Calu3 (cell line): ENCODE data around the gene TNNI2. TPM values are rescaled to one million over a fixed set of nuclear protein-coding genes. Genes with fewer than 3 reads are reported as not detected.

Experiments
- BruUV-seq: library from RNA; stranded (reverse); fragments of 400-500 nt; replicated peaks from 2 replicates; lab custom pipeline; 2021; lab: Mats Ljungman, UMichigan
- CTCF ChIA-PET: fragments of 300-600 bp; sonication (Branson Sonifier 250); formaldehyde crosslinking; loops from one replicate; lab custom pipeline; 2022; ENCODE audit warnings: antibody characterized with exemption; lab: Charles Lee
- DNase-seq: peaks from one replicate; pipeline ENCODE4 v3.0.0; 2022
- H3K27ac Mint-ChIP-seq: one replicate; pipeline ENCODE4 v1.8.0; 2022; ENCODE audit warnings: mixed read lengths; ENCODE audit not compliant: unreplicated experiment
- H3K27me3 Mint-ChIP-seq: one replicate; pipeline ENCODE4 v1.8.0; 2022; ENCODE audit warnings: mixed read lengths; ENCODE audit not compliant: unreplicated experiment
- H3K36me3 Mint-ChIP-seq: one replicate; pipeline ENCODE4 v1.8.0; 2022; ENCODE audit warnings: mild to moderate bottlenecking, moderate library complexity, mixed read lengths; ENCODE audit not compliant: insufficient read depth, unreplicated experiment
- H3K4me1 Mint-ChIP-seq: one replicate; pipeline ENCODE4 v1.8.0; 2022; ENCODE audit warnings: mild to moderate bottlenecking, low read depth, mixed read lengths; ENCODE audit not compliant: unreplicated experiment
- H3K4me3 Mint-ChIP-seq: one replicate; pipeline ENCODE4 v1.8.0; 2022; ENCODE audit warnings: mild to moderate bottlenecking, low read depth, moderate library complexity, mixed read lengths; ENCODE audit not compliant: unreplicated experiment
- H3K9me3 Mint-ChIP-seq: one replicate; pipeline ENCODE4 v1.8.0; 2022; ENCODE audit warnings: low read depth, mixed read lengths; ENCODE audit not compliant: unreplicated experiment
- CTCF ChIP-seq: fragments of 200-600 bp; IDR thresholded peaks from one replicate; pipeline ENCODE4 v1.8.0; 2022; ENCODE audit warnings: antibody characterized with exemption; ENCODE audit not compliant: unreplicated experiment
- intact Hi-C: fragments of 100-400 bp; cut with micrococcal nuclease; formaldehyde crosslinking; loops from one replicate; pipeline ENCODE4 v1.10.0; 2022; ENCODE audit not compliant: unreplicated experiment
- microRNA-seq: library from miRNA; unstranded; fragments of <30 nt; microRNA quantifications from one replicate; pipeline ENCODE4 v1.2.0, GENCODE V29; 2022
- total RNA-seq: library from RNA; stranded (reverse); gene quantifications from 2 replicates; pipeline ENCODE4 v1.2.3, GENCODE V29; 2022

Gene TNNI2
- total RNA-seq, 1 experiment from 2014 or later = 1.3 TPM

GRCh38 chr11:1889224-1889930 is 50.6 kb downstream of the TNNI2 start:
- no peaks in the 10 kb centered on the region for H3K36me3 Mint-ChIP-seq
- no peaks in the 10 kb centered on the region for H3K4me1 Mint-ChIP-seq
- no peak overlapping the region for H3K27ac Mint-ChIP-seq
- DNase-seq = no peak
- peaks cover 44% of the 10 kb centered on the region for H3K27me3 Mint-ChIP-seq
- intact Hi-C loops = no loop called here
- no peak overlapping the region for H3K4me3 Mint-ChIP-seq
- BruUV-seq = no TSS peak
- CTCF ChIA-PET = no interaction called here
- no peak for TF ChIP-seq CTCF
- H3K9me3 Mint-ChIP-seq = peaks cover 2% of the 10 kb centered on the region

- no peak overlapping the region for H3K27ac Mint-ChIP-seq
- no peak for DNase-seq
- no peaks in the 10 kb centered on the region for H3K4me1 Mint-ChIP-seq
- peaks cover 46% of the 10 kb centered on the region for H3K27me3 Mint-ChIP-seq
- intact Hi-C loops = no loop called here
- no peak overlapping the region for H3K4me3 Mint-ChIP-seq
- BruUV-seq = no TSS peak
- no peak for TF ChIP-seq CTCF
- peaks cover 2% of the 10 kb centered on the region for H3K9me3 Mint-ChIP-seq
- CTCF ChIA-PET = no interaction called here
- H3K36me3 Mint-ChIP-seq = no peaks in the 10 kb centered on the region
Measured at GRCh38 chr11:1889941-1890855, 51.4 kb downstream of the TNNI2 start.

Small RNAs within 50 kb of the gene (microRNA-seq; reads per million reads assigned to microRNA genes)
- not detected for gene MIR4298
- gene MIR7847 = not detected

Other genes starting within 250 kb of the TNNI2 start
- not detected in 2 replicates for gene KRTAP5-2, start 240.7 kb upstream of the TNNI2 start, total RNA-seq
- not detected in 2 replicates for gene KRTAP5-3, start 230.5 kb upstream of the TNNI2 start, total RNA-seq
- not detected in 2 replicates for gene KRTAP5-4, start 216.8 kb upstream of the TNNI2 start, total RNA-seq
- not detected in 2 replicates for gene KRTAP5-5, start 209.2 kb upstream of the TNNI2 start, total RNA-seq
- gene KRTAP5-6, start 141.8 kb upstream of the TNNI2 start, total RNA-seq = not detected in 2 replicates
- gene IFITM10, start 88.4 kb upstream of the TNNI2 start, total RNA-seq = 3.3 and 8.1 TPM in 2 replicates
- gene CTSD, start 75.1 kb upstream of the TNNI2 start, total RNA-seq = 531 and 685 TPM in 2 replicates
- gene SYT8, start 4.0 kb upstream of the TNNI2 start, total RNA-seq = 5.8 and 7.1 TPM in 2 replicates
- gene LSP1, start 14.1 kb downstream of the TNNI2 start, total RNA-seq = not detected in 2 replicates
- not detected in 2 replicates for gene PRR33, start 52.9 kb downstream of the TNNI2 start, total RNA-seq
- not detected in 2 replicates for gene TNNT3, start 80.7 kb downstream of the TNNI2 start, total RNA-seq
- 104 and 109 TPM in 2 replicates for gene MRPL23, start 108.4 kb downstream of the TNNI2 start, total RNA-seq
- gene H19, start 158.9 kb downstream of the TNNI2 start, total RNA-seq = 0.38 and 1.9 TPM in 2 replicates